ENCODE results near the gene MT1B. TPM values are rescaled to one million over a fixed set of nuclear protein-coding genes. Genes with fewer than 3 reads are reported as not detected.

MT1B gene
- total RNA-seq, 1 experiment from 2014 or later: not detected

GRCh38 chr16:56626685-56627084 lies 25.0 kb upstream of the MT1B start:
- H2BK20ac ChIP-seq (ENCODE audit: low read depth, low read length, poor library complexity, severe bottlenecking): no peak overlapping the region
- no peak overlapping the region for H4K8ac ChIP-seq (replicated peaks; ENCODE audit: insufficient read length, low read depth, low read length)
- H3K27me3 ChIP-seq (ENCODE audit: insufficient read depth, low read length): peaks cover 65% of the 10 kb centered on the region
- H3K4me1 Mint-ChIP-seq: peaks cover 34 to 40% of the 10 kb centered on the region in 2 experiments
- peaks cover 9% of the 10 kb centered on the region for H3K23me2 ChIP-seq (ENCODE audit: insufficient read length, low read depth, low read length, poor library complexity, severe bottlenecking)
- peaks cover 3 to 15% of the 10 kb centered on the region in 2 experiments; a peak in 3 of 5 replicates for H3K9me3 Mint-ChIP-seq
- no CpG with 5 or more reads among the region's 7 CpGs for WGBS (ENCODE audit: extremely low coverage, insufficient read length, low lambda C conversion rate)
- H3K36me3 Mint-ChIP-seq (ENCODE audit: insufficient read depth in 1 of 3, low read depth in 3 of 3): peaks cover 4 to 8% (median 5%) of the 10 kb centered on the region in 3 experiments; a peak in 6 of 7 replicates
- no peaks in the 10 kb centered on the region for H4K20me1 ChIP-seq (ENCODE audit: control insufficient read depth, insufficient read depth, insufficient read length)
- H3K79me1 ChIP-seq (ENCODE audit: insufficient read depth, low read depth, low read length, poor library complexity, severe bottlenecking): no peaks in the 10 kb centered on the region
- DNase-seq: no peak
- peak overlapping the region in 1 of 2 experiments; percentile 83; a peak in 1 of 5 replicates for H3K4me3 Mint-ChIP-seq
- H3K4me1 ChIP-seq (ENCODE audit: insufficient read depth, low read length): no peaks in the 10 kb centered on the region; the same call in 1 of the 2 replicates
- no peak overlapping the region for H4K91ac ChIP-seq (ENCODE audit: insufficient read length, low read depth, low read length)
- H3K4ac ChIP-seq (ENCODE audit: low read depth, low read length): no peak overlapping the region
- no peak overlapping the region for H3K14ac ChIP-seq (ENCODE audit: insufficient read depth, low read length)
- H3K9me3 ChIP-seq (ENCODE audit: control insufficient read depth, low read depth, low read length): peaks cover 6% of the 10 kb centered on the region
- no peak overlapping the region for H2BK120ac ChIP-seq (ENCODE audit: low read depth, low read length, poor library complexity, severe bottlenecking)
- H3K18ac ChIP-seq (ENCODE audit: insufficient read length, low read depth, low read length): no peak overlapping the region
- no peak overlapping the region for H2BK5ac ChIP-seq (ENCODE audit: insufficient read length, low read length)
- H3K27ac Mint-ChIP-seq: no peak overlapping the region
- no peak overlapping the region for H3T11ph ChIP-seq (ENCODE audit: low read length)
- H2BK15ac ChIP-seq (ENCODE audit: low read depth, low read length): no peak overlapping the region
- no peak for TF ChIP-seq CTCF (conservative IDR thresholded peaks at IDR 0.05)
- H3K27me3 Mint-ChIP-seq (ENCODE audit: low read depth): peaks cover 94% of the 10 kb centered on the region
- H3K56ac ChIP-seq (ENCODE audit: insufficient read length, low read depth, low read length): no peak overlapping the region
- no peak overlapping the region for H3K4me2 ChIP-seq (ENCODE audit: insufficient read depth, insufficient read length, low read length)
- no peak overlapping the region for H4K5ac ChIP-seq (ENCODE audit: insufficient read length, low read depth, low read length)
- no peak overlapping the region for H3K27ac ChIP-seq (ENCODE audit: insufficient read length, low read depth, low read length)
- H2AK5ac ChIP-seq (ENCODE audit: insufficient read length, low read length): no peak overlapping the region
- no peaks in the 10 kb centered on the region for H3K79me2 ChIP-seq (ENCODE audit: insufficient read depth, low read length)
- no peak overlapping the region for H2BK12ac ChIP-seq (ENCODE audit: insufficient read length, low read depth, low read length)
- no peak overlapping the region for H2AFZ ChIP-seq (ENCODE audit: low read length)
- no peak overlapping the region for H3K9ac ChIP-seq (ENCODE audit: extremely low read depth, insufficient read length, low read length)
- no peak overlapping the region for H3K23ac ChIP-seq (ENCODE audit: insufficient read length, low read depth, low read length)

All from H9 (cell line).